Testis (tissue), 3 donors: Measurements from ENCODE around the gene ZNF521. TPM values are rescaled to one million over a fixed set of nuclear protein-coding genes. Genes with fewer than 3 reads are reported as not detected.
A peak's percentile ranks its signal among the peaks of the same experiment; 100 is the strongest.

Source experiments
- DNase-seq: peaks from one replicate; pipeline ENCODE4 v3.0.0-alpha.2; 2019
- H3K27ac ChIP-seq, 2 donors: fragments of 200-600 bp; sonication (generic); one replicate each; pipeline ENCODE4 v1.5.1; 2019
- H3K27me3 ChIP-seq: fragments of 200-600 bp; sonication (generic); one replicate; pipeline ENCODE4 v1.5.1; 2019
- H3K36me3 ChIP-seq: fragments of 200-600 bp; sonication (generic); one replicate; pipeline ENCODE4 v1.5.1; 2017; ENCODE audit warnings: low read depth; ENCODE audit errors: missing control alignments
- H3K4me1 ChIP-seq: fragments of 200-600 bp; sonication (generic); one replicate; pipeline ENCODE4 v1.5.1; 2019
- H3K4me3 ChIP-seq, 2 donors: fragments of 200-600 bp; sonication (generic); one replicate each; pipeline ENCODE4 v1.5.1; 2017 to 2019
- H3K9me3 ChIP-seq: fragments of 200-600 bp; sonication (generic); one replicate; pipeline ENCODE4 v1.5.1; 2017
- POLR2A ChIP-seq: fragments of 450-650 bp; IDR thresholded peaks from one replicate; pipeline ENCODE4 v1.6.1; 2017; ENCODE audit warnings: antibody characterized with exemption, mild to moderate bottlenecking, moderate library complexity
- WGBS, 2 donors: methylation state at CpG; one replicate each; pipeline ENCODE4 v1.1.5; 2018; 5-methylcytosine and 5-hydroxymethylcytosine counted together
- intact Hi-C: fragments of 100-400 bp; cut with DNase I; formaldehyde crosslinking; loops from one replicate; pipeline ENCODE4 v1.15.1; 2023; ENCODE audit warnings: low total_unique reads
- polyA plus RNA-seq: library from polyadenylated mRNA; stranded (reverse); fragments of 350-450 nt; fragmentation: Illumina TruSeq; extraction: RNeasy Lipid Tissue Mini Kit (QIAGEN cat#74804); gene quantifications from one replicate; pipeline ENCODE4 v1.2.3, GENCODE V29; 2014; ENCODE audit warnings: low read depth, low replicate concordance; ENCODE audit not compliant: insufficient read depth
- total RNA-seq, 2 donors: library from RNA; depleted of rRNA; stranded (reverse); fragments of >200 nt; gene quantifications; one replicate each; pipeline ENCODE4 v1.2.3, GENCODE V29; 2016
- TF ChIP-seq, protein P1 (sequence below), 3 experiments: fragments of 450-650 bp in 2 of 3; fragments of 200-600 bp in 1 of 3; sonication (generic) in 1 of 3; IDR thresholded peaks; one replicate each; pipeline ENCODE4 v1.5.1; 2016 to 2019; ENCODE audit warnings: antibody characterized with exemption in 3 of 3, mild to moderate bottlenecking in 2 of 3, moderate library complexity in 1 of 3

Gene ZNF521
- total and polyA plus RNA-seq, 3 donors from 2014 or later: 8.7 to 46.9 (median 34.7) TPM

DNA sequence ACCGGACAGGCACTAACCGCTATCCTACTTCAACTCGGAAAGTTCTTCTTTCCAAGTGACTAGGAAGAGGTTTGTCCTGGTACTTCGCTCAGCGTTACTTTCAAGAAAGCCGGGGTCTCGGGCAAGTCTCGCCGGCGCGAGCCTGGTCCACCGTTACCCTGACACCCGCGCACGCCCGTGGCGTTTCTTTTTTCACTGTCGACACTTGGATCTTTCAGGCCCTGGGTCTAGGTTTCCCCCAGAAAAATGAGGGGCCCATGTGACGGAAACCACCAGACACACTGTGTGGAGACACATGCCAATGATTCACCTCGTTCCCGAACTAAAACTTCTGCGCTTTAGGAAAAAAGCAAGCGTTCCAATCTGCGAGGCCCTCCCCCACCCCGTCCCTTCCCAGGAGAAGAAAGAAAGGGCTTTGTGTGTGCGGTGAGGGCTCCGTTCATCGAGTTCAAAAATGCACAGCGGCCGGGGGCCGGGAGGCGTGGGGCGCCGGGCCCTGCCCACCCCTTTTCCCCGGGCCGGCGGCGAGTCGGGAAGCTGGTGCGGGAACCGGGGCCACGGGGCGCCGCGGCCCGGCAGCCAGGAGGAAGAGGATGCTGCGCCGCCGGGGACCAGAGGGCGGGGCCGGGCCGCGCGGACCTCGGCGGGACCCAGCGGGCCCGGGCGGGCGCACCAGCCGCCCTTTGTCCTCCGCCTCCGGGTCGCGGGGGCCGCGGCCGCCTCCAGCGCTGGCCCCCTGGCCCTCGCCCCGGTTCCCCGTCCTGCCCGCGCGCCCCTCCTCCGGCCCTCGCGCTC lies 2.6 kb downstream of the ZNF521 start:
- intact Hi-C loops: no loop called here
- 1 to 2% methylated on average over 26 to 52 of the region's 78 CpGs for WGBS, 2 donors
- no peak for TF ChIP-seq POLR2A
- TF ChIP-seq, protein P1, sequence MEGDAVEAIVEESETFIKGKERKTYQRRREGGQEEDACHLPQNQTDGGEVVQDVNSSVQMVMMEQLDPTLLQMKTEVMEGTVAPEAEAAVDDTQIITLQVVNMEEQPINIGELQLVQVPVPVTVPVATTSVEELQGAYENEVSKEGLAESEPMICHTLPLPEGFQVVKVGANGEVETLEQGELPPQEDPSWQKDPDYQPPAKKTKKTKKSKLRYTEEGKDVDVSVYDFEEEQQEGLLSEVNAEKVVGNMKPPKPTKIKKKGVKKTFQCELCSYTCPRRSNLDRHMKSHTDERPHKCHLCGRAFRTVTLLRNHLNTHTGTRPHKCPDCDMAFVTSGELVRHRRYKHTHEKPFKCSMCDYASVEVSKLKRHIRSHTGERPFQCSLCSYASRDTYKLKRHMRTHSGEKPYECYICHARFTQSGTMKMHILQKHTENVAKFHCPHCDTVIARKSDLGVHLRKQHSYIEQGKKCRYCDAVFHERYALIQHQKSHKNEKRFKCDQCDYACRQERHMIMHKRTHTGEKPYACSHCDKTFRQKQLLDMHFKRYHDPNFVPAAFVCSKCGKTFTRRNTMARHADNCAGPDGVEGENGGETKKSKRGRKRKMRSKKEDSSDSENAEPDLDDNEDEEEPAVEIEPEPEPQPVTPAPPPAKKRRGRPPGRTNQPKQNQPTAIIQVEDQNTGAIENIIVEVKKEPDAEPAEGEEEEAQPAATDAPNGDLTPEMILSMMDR (IDR thresholded peaks at IDR 0.05): no peak

DNA sequence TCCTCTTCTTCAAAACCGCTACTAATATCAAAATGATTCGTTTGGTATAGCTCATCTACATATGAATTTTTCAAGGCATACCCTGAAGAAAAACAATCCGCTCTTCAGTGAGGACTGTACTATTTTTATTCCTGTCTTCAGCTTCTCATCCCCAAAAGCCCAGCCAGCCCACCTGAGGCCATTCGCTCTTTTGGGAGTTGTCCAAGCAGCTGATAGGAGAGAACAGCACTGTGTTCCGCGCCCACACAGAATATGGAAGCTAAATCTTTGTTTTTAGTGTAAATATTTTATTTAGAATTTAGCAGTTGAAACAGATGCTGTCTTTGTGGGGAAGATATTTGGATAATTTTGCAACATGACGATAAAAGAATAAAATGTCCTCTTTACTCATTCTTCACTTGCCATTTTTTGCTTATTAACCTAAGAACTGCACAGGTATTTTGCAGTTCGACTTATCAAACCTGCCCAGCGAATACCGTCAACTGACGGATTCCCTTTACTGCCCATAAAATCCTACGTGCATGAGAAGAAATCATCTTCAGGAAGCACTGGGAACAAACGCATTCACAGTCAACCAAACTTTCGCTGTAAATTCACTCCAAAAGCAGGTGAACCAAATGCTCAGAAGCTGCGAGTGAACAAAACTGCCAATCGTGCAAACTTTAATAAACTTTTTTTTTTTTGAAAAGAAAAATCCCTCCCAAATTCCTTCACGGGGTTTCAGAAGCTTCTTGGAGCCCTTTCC lies 3.4 kb downstream of the ZNF521 start:
- TF ChIP-seq, protein P1 (IDR thresholded peaks at IDR 0.05): no peak
- TF ChIP-seq POLR2A: no peak
- intact Hi-C loops: no loop called here
- Histone ChIP-seq H3K27me3 (no peaks in the 10 kb centered on the region), H3K27ac (peak overlapping the region; percentile 82 to 93), H3K4me1 (no peaks in the 10 kb centered on the region), H3K36me3 (no peaks in the 10 kb centered on the region), H3K9me3 (no peaks in the 10 kb centered on the region), H3K4me3 (peak overlapping the region; percentile 74)
- DNase-seq: no peak
- WGBS, 2 donors: 22 to 31% methylated on average over 17 of the region's 17 CpGs

More for the DNA sequence above, 2.6 kb downstream of the ZNF521 start:
- Histone ChIP-seq H3K4me1 (no peaks in the 10 kb centered on the region), H3K27me3 (no peaks in the 10 kb centered on the region), H3K9me3 (no peaks in the 10 kb centered on the region), H3K27ac (peak overlapping the region; percentile 92 to 93), H3K4me3 (peak overlapping the region; percentile 74), H3K36me3 (no peaks in the 10 kb centered on the region)
- DNase-seq: peak; percentile 47

DNA sequence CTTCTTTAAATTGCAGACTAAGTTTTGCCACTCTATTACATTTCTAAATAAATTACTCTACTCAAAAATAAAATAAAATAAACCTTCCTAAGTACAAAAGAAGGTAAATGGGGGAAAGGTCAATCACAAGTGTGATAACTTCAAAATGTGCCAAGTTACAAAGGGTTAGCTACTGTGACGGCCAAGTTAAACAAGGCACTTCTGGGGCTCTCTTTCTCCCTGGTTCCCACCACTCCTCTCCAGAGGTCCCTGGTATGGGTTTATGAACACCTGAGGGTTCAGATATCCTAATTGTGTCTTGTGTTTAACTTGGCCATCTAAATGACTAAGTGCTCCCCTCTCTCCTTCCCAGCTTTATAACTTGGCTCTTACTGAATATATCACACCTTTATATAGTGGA lies 5.4 kb downstream of the ZNF521 start:
- DNase-seq: no peak
- no peaks in the 10 kb centered on the region for H3K36me3 ChIP-seq
- intact Hi-C loops: no loop called here
- H3K9me3 ChIP-seq: no peaks in the 10 kb centered on the region
- TF ChIP-seq POLR2A: no peak
- TF ChIP-seq, protein P1 (IDR thresholded peaks at IDR 0.05): no peak
- peak overlapping the region in 1 of 2 donors; percentile 19 for H3K27ac ChIP-seq
- no peaks in the 10 kb centered on the region for H3K4me1 ChIP-seq
- H3K27me3 ChIP-seq: no peaks in the 10 kb centered on the region
- 77 to 85% methylated on average over 1 of the region's 1 CpG for WGBS, 2 donors
- no peak overlapping the region for H3K4me3 ChIP-seq

DNA sequence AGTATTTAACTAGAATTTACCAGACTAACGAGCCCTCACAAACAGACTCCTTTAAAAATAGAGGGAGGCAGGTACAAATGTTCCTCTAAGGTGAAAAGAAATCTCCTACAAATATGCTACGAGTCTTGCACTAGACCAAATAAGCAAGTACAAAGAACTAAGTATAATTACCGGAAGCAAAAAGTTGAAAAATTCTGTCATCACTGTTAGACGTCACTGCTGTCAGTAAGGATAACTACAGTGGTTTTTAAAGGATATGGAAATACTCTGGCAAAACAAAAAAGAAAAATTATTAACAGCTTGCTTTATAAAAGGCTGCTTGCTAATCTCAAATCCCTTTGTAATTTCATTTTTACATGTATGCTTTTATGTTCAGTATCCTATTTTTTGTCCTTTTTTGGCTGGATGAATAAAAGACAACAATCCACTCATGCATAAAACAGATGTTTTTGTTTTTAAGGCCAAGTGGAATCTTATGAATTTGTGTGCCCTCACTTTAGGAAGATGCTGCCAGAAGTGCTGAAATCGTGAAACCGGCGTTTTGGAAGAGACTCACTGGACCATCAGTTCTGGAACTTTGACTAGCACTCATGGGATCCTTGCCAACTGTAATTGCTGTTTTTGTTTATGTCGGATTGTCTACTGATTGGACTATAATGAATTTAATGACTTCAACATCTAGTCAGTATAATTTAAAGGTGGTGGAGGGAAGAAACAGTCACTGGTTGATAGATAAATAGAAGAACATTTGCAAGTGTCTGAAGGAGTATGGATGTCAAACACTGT lies 6.7 kb downstream of the ZNF521 start:
- intact Hi-C loops: no loop called here
- Histone ChIP-seq H3K36me3 (no peaks in the 10 kb centered on the region), H3K9me3 (no peaks in the 10 kb centered on the region), H3K27me3 (no peaks in the 10 kb centered on the region), H3K4me1 (no peaks in the 10 kb centered on the region), H3K4me3 (no peak overlapping the region), H3K27ac (no peak overlapping the region)
- TF ChIP-seq, protein P1 (IDR thresholded peaks at IDR 0.05): no peak
- TF ChIP-seq POLR2A: no peak
- no peak for DNase-seq
- 55 to 66% methylated on average over 8 of the region's 8 CpGs for WGBS, 2 donors
